ENCODE measurements around the gene EHD3.

EHD3 gene

GRCh38 chr2:31208240-31208639, 25.7 kb upstream of the EHD3 start:
- no peak for DNase-seq (ENCODE audit: low read depth)
- no peak overlapping the region for H3K4me3 ChIP-seq (ENCODE audit: low read depth, low read length)

- DNase-seq (ENCODE audit: low read depth): no peak
- H3K4me3 ChIP-seq (ENCODE audit: low read depth, low read length): no peak overlapping the region
These were observed 21.0 kb upstream of the EHD3 start for GRCh38 chr2:31212659-31213600.

- no peak overlapping the region for H3K4me3 ChIP-seq (ENCODE audit: low read depth, low read length)
- DNase-seq (ENCODE audit: low read depth): no peak
These were observed 20.1 kb upstream of the EHD3 start for GRCh38 chr2:31213601-31214443.

- H3K4me3 ChIP-seq (ENCODE audit: low read depth, low read length): no peak overlapping the region
- no peak for DNase-seq (ENCODE audit: low read depth)
These were observed 19.5 kb upstream of the EHD3 start for GRCh38 chr2:31214444-31214915.

GRCh38 chr2:31216734-31217133, 17.2 kb upstream of the EHD3 start:
- H3K4me3 ChIP-seq (ENCODE audit: low read depth, low read length): no peak overlapping the region
- DNase-seq (ENCODE audit: low read depth): no peak

- no peak for DNase-seq (ENCODE audit: low read depth)
- no peak within 1 kb of the TSS for H3K4me3 ChIP-seq (ENCODE audit: low read depth, low read length)
These were observed 16.3 kb upstream of the EHD3 start, which contains the start of gene CAPN14 for GRCh38 chr2:31217465-31218200. Gene CAPN14 (minus strand): TSS chr2:31217515. CDS start chr2:31205447, 12,068 bp downstream.

- no peak overlapping the region for H3K4me3 ChIP-seq (ENCODE audit: low read depth, low read length)
- no peak for DNase-seq (ENCODE audit: low read depth)
These were observed 14.6 kb upstream of the EHD3 start for GRCh38 chr2:31219131-31219969.

GRCh38 chr2:31221544-31221943, 12.4 kb upstream of the EHD3 start:
- DNase-seq (ENCODE audit: low read depth): no peak
- H3K4me3 ChIP-seq (ENCODE audit: low read depth, low read length): no peak overlapping the region

GRCh38 chr2:31222071-31222470, 11.9 kb upstream of the EHD3 start:
- H3K4me3 ChIP-seq (ENCODE audit: low read depth, low read length): no peak overlapping the region
- no peak for DNase-seq (ENCODE audit: low read depth)

GRCh38 chr2:31223026-31223425, 10.9 kb upstream of the EHD3 start:
- H3K4me3 ChIP-seq (ENCODE audit: low read depth, low read length): no peak overlapping the region
- no peak for DNase-seq (ENCODE audit: low read depth)

- no peak for DNase-seq (ENCODE audit: low read depth)
- H3K4me3 ChIP-seq (ENCODE audit: low read depth, low read length): no peak overlapping the region
These were observed 10.2 kb upstream of the EHD3 start for GRCh38 chr2:31223749-31224148.

- no peak for DNase-seq (ENCODE audit: low read depth)
- H3K4me3 ChIP-seq (ENCODE audit: low read depth, low read length): no peak overlapping the region
These were observed 7.7 kb upstream of the EHD3 start for GRCh38 chr2:31226266-31226665.

GRCh38 chr2:31227110-31227509, 6.8 kb upstream of the EHD3 start:
- H3K4me3 ChIP-seq (ENCODE audit: low read depth, low read length): no peak overlapping the region
- no peak for DNase-seq (ENCODE audit: low read depth)

GRCh38 chr2:31227711-31228125, 6.2 kb upstream of the EHD3 start:
- no peak for DNase-seq (ENCODE audit: low read depth)
- H3K4me3 ChIP-seq (ENCODE audit: low read depth, low read length): no peak overlapping the region

GRCh38 chr2:31228717-31229116, 5.2 kb upstream of the EHD3 start:
- H3K4me3 ChIP-seq (ENCODE audit: low read depth, low read length): no peak overlapping the region
- no peak for DNase-seq (ENCODE audit: low read depth)

GRCh38 chr2:31230751-31231150, 3.2 kb upstream of the EHD3 start:
- no peak for DNase-seq (ENCODE audit: low read depth)
- no peak overlapping the region for H3K4me3 ChIP-seq (ENCODE audit: low read depth, low read length)

GRCh38 chr2:31231571-31232302, 2.2 kb upstream of the EHD3 start:
- H3K4me3 ChIP-seq (ENCODE audit: low read depth, low read length): no peak overlapping the region
- no peak for DNase-seq (ENCODE audit: low read depth)

- no peak overlapping the region for H3K4me3 ChIP-seq (ENCODE audit: low read depth, low read length)
- no peak for DNase-seq (ENCODE audit: low read depth)
These were observed 1.4 kb upstream of the EHD3 start for GRCh38 chr2:31232586-31232985.
